ENCODE data around the gene OPHN1.

Gene OPHN1

GRCh38 chrX:68112321-68112720, 321.0 kb downstream of the OPHN1 start:
- no peaks in the 10 kb centered on the region for H3K9me3 ChIP-seq (ENCODE audit: control insufficient read depth, insufficient read depth, low read length)
- no peak overlapping the region for H3K4me3 ChIP-seq (ENCODE audit: low read length)
- no peaks in the 10 kb centered on the region for H3K79me2 ChIP-seq (ENCODE audit: control insufficient read depth, low read length)
- H3K27me3 ChIP-seq (ENCODE audit: control insufficient read depth, low read length) = no peaks in the 10 kb centered on the region
- H3K9me2 ChIP-seq (replicated peaks; ENCODE audit: control insufficient read depth, low read length) = no peaks in the 10 kb centered on the region
- H3K27ac ChIP-seq (ENCODE audit: low read depth, low read length) = no peak overlapping the region
- TF ChIP-seq EZH2phosphoT487 (IDR thresholded peaks at IDR 0.05; ENCODE audit: borderline replicate concordance, low read length) (no peak), CTCF (IDR thresholded peaks at IDR 0.05; ENCODE audit: low read depth, low read length, poor library complexity, severe bottlenecking) (no peak)
- H3F3A ChIP-seq (ENCODE audit: control insufficient read depth, insufficient read depth) = no peaks in the 10 kb centered on the region
- no peaks in the 10 kb centered on the region for H3K36me3 ChIP-seq (ENCODE audit: control insufficient read depth, low read length)
- H4K20me1 ChIP-seq (ENCODE audit: control insufficient read depth, insufficient read depth, low read depth, low read length) = no peaks in the 10 kb centered on the region
- no peaks in the 10 kb centered on the region for H3K4me1 ChIP-seq (ENCODE audit: control insufficient read depth, low read length)
- no peak overlapping the region for H3K4me2 ChIP-seq (ENCODE audit: low read length)

GRCh38 chrX:68109162-68109561, 324.1 kb downstream of the OPHN1 start:
- no peak overlapping the region for H3K27ac ChIP-seq (ENCODE audit: low read depth, low read length)
- no peaks in the 10 kb centered on the region for H3K79me2 ChIP-seq (ENCODE audit: control insufficient read depth, low read length)
- TF ChIP-seq EZH2phosphoT487 (IDR thresholded peaks at IDR 0.05; ENCODE audit: borderline replicate concordance, low read length) = no peak
- no peak for TF ChIP-seq CTCF (IDR thresholded peaks at IDR 0.05; ENCODE audit: low read depth, low read length, poor library complexity, severe bottlenecking)
- H3K4me1 ChIP-seq (ENCODE audit: control insufficient read depth, low read length) = no peaks in the 10 kb centered on the region
- no peaks in the 10 kb centered on the region for H3K9me3 ChIP-seq (ENCODE audit: control insufficient read depth, insufficient read depth, low read length)
- H3K27me3 ChIP-seq (ENCODE audit: control insufficient read depth, low read length) = no peaks in the 10 kb centered on the region
- no peak overlapping the region for H3K4me3 ChIP-seq (ENCODE audit: low read length)
- H3F3A ChIP-seq (ENCODE audit: control insufficient read depth, insufficient read depth) = no peaks in the 10 kb centered on the region
- no peaks in the 10 kb centered on the region for H3K36me3 ChIP-seq (ENCODE audit: control insufficient read depth, low read length)
- no peaks in the 10 kb centered on the region for H4K20me1 ChIP-seq (ENCODE audit: control insufficient read depth, insufficient read depth, low read depth, low read length)
- no peaks in the 10 kb centered on the region for H3K9me2 ChIP-seq (replicated peaks; ENCODE audit: control insufficient read depth, low read length)
- no peak overlapping the region for H3K4me2 ChIP-seq (ENCODE audit: low read length)

GRCh38 chrX:68098431-68098830, 334.9 kb downstream of the OPHN1 start:
- Histone ChIP-seq H3K4me2 (ENCODE audit: low read length) (no peak overlapping the region), H3K27ac (ENCODE audit: low read depth, low read length) (no peak overlapping the region), H3K9me3 (ENCODE audit: control insufficient read depth, insufficient read depth, low read length) (no peaks in the 10 kb centered on the region), H3K4me3 (ENCODE audit: low read length) (no peak overlapping the region), H3K9me2 (replicated peaks; ENCODE audit: control insufficient read depth, low read length) (no peaks in the 10 kb centered on the region), H3F3A (ENCODE audit: control insufficient read depth, insufficient read depth) (no peaks in the 10 kb centered on the region), H3K79me2 (ENCODE audit: control insufficient read depth, low read length) (no peaks in the 10 kb centered on the region), H3K27me3 (ENCODE audit: control insufficient read depth, low read length) (no peaks in the 10 kb centered on the region), H3K4me1 (ENCODE audit: control insufficient read depth, low read length) (no peaks in the 10 kb centered on the region), H3K36me3 (ENCODE audit: control insufficient read depth, low read length) (no peaks in the 10 kb centered on the region), H4K20me1 (ENCODE audit: control insufficient read depth, insufficient read depth, low read depth, low read length) (no peaks in the 10 kb centered on the region)
- no peak for TF ChIP-seq CTCF (IDR thresholded peaks at IDR 0.05; ENCODE audit: low read depth, low read length, poor library complexity, severe bottlenecking)
- TF ChIP-seq EZH2phosphoT487 (IDR thresholded peaks at IDR 0.05; ENCODE audit: borderline replicate concordance, low read length) = no peak

- H3K27ac ChIP-seq (ENCODE audit: low read depth, low read length) = no peak overlapping the region
- H3K79me2 ChIP-seq (ENCODE audit: control insufficient read depth, low read length) = no peaks in the 10 kb centered on the region
- no peak overlapping the region for H3K4me2 ChIP-seq (ENCODE audit: low read length)
- H3K9me2 ChIP-seq (replicated peaks; ENCODE audit: control insufficient read depth, low read length) = no peaks in the 10 kb centered on the region
- H3F3A ChIP-seq (ENCODE audit: control insufficient read depth, insufficient read depth) = no peaks in the 10 kb centered on the region
- no peaks in the 10 kb centered on the region for H3K9me3 ChIP-seq (ENCODE audit: control insufficient read depth, insufficient read depth, low read length)
- no peak for TF ChIP-seq CTCF (IDR thresholded peaks at IDR 0.05; ENCODE audit: low read depth, low read length, poor library complexity, severe bottlenecking)
- TF ChIP-seq EZH2phosphoT487 (IDR thresholded peaks at IDR 0.05; ENCODE audit: borderline replicate concordance, low read length) = no peak
- no peak overlapping the region for H3K4me3 ChIP-seq (ENCODE audit: low read length)
- no peaks in the 10 kb centered on the region for H3K36me3 ChIP-seq (ENCODE audit: control insufficient read depth, low read length)
- H3K27me3 ChIP-seq (ENCODE audit: control insufficient read depth, low read length) = no peaks in the 10 kb centered on the region
- no peaks in the 10 kb centered on the region for H4K20me1 ChIP-seq (ENCODE audit: control insufficient read depth, insufficient read depth, low read depth, low read length)
- no peaks in the 10 kb centered on the region for H3K4me1 ChIP-seq (ENCODE audit: control insufficient read depth, low read length)
Measured at GRCh38 chrX:68090266-68090665, 343.0 kb downstream of the OPHN1 start.

All from DOHH2 (cell line).